ENCODE data around the gene RPS10.

GRCh38 chr6:34463849-34464248 is 38.0 kb upstream of the RPS10 start:
- no peak for TF ChIP-seq SP1 (IDR thresholded peaks at IDR 0.05)
- TF ChIP-seq FOXA1 (IDR thresholded peaks at IDR 0.05): no peak
- no peak for TF ChIP-seq ARNT (IDR thresholded peaks at IDR 0.05)
- no peak for TF ChIP-seq HDGF (IDR thresholded peaks at IDR 0.05; ENCODE audit: borderline replicate concordance)
- TF ChIP-seq PKNOX1 (IDR thresholded peaks at IDR 0.05): no peak
- no peak for TF ChIP-seq BHLHE40 (IDR thresholded peaks at IDR 0.05; ENCODE audit: borderline replicate concordance)
- TF ChIP-seq ELF4 (IDR thresholded peaks at IDR 0.05): no peak
- no peak for TF ChIP-seq FOXM1 (IDR thresholded peaks at IDR 0.05; ENCODE audit: borderline replicate concordance)
- no peak for TF ChIP-seq SUZ12 (IDR thresholded peaks at IDR 0.05)
- TF ChIP-seq FOXK2 (IDR thresholded peaks at IDR 0.05): no peak
- TF ChIP-seq NFRKB (IDR thresholded peaks at IDR 0.05): no peak
- TF ChIP-seq CTBP1 (IDR thresholded peaks at IDR 0.05; ENCODE audit: borderline replicate concordance): no peak

Measured in HEK293T (cell line).